GM19193 (cell line): ENCODE results near the gene CXCL9.

Source experiments
- POLR2A ChIP-seq: IDR thresholded peaks from 4 replicates; pipeline ENCODE4 v1.6.1; 2011; ENCODE audit not compliant: insufficient read depth, insufficient read length; ENCODE audit errors: extremely low read depth

CXCL9 gene

GRCh38 chr4:75980576-75980975 is 26.7 kb downstream of the CXCL9 start:
- TF ChIP-seq POLR2A, result no peak

- no peak for TF ChIP-seq POLR2A
Measured at GRCh38 chr4:75976177-75976576, 31.1 kb downstream of the CXCL9 start.

GRCh38 chr4:75973766-75974165 is 33.5 kb downstream of the CXCL9 start:
- no peak for TF ChIP-seq POLR2A

DNA sequence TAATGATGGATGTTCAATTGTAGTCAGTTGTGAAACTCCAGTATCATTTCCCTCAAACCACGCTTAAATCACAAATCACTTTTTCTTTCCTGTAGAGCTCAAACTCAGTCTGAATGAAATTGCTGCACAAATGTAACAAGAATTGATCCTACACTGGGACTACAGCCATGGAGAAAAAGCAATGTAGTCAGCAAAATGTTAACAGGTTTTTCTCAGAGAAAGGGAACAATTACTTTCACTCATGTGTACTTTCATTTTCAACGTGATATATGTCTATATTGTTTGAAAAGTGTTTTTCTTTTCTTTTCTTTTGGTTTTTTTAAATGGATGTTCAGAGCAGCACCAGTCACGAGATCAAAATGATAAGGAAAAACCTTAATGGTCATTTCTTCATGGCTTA is 39.2 kb downstream of the CXCL9 start:
- TF ChIP-seq POLR2A, result no peak

DNA sequence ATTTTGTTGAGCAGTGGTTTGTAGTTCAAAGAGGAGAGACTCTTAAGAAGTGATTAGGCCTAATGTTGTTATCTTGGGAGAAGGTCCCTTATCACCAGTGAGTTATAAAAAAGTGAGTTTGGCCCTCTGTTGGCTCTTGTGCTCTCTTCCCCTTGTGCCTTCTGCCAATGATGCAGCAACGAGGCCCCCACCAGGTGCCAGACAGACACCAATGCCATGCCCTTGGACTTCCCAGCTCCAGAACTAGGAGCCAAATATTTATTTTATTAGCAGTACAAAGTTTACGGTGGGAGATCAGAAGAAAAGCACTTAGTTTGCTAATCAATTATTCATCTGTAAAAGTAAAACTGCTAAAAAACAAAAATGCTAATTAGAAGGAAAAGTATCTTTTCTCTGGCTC is 43.8 kb downstream of the CXCL9 start:
- no peak for TF ChIP-seq POLR2A

DNA sequence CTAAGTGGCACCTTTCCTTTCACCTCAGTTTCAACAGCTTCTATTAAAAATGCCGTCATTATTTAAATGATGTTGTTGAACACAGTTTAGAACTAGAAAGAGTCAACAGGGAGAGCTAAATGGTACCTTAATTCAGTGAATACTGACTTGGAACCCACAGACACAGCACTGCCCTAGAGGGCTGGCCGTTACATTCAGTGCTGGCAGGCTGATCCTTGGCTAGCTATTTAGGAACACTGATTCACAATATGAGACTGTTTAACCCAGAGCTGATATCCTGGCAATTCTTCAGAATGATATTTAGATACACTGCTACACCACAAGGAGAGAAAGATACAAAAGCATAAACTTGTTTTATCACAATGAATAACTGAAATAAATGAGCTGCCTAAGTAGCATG is 53.8 kb downstream of the CXCL9 start:
- TF ChIP-seq POLR2A, result no peak
